BLaER1 treated with 17β-estradiol and CSF1 and Interleukin-3, amounts not matched to agents 10 nM and 100 nM (cell line): ENCODE measurements around the gene FOXO6.

ENCODE experiments used
- H3K27ac ChIP-seq, 11 experiments: shearing (Covaris generic); formaldehyde crosslinking; 2 replicates each; pipeline ENCODE4 v1.8.1; 2022
- H3K27me3 ChIP-seq, 11 experiments: shearing (Covaris generic); formaldehyde crosslinking; 2 replicates each; pipeline ENCODE4 v1.8.1; 2022
- H3K36me3 ChIP-seq, 11 experiments: shearing (Covaris generic); formaldehyde crosslinking; 2 replicates each; pipeline ENCODE4 v1.8.1; 2022
- H3K4me1 ChIP-seq, 10 experiments: shearing (Covaris generic); formaldehyde crosslinking; 2 replicates each; pipeline ENCODE4 v1.8.1; 2022
- H3K4me2 ChIP-seq, 11 experiments: shearing (Covaris generic); formaldehyde crosslinking; 2 replicates each; pipeline ENCODE4 v1.8.1; 2022
- H3K4me3 ChIP-seq, 10 experiments: shearing (Covaris generic); formaldehyde crosslinking; 2 replicates each; pipeline ENCODE4 v1.8.1; 2022
- H3K9ac ChIP-seq, 11 experiments: shearing (Covaris generic); formaldehyde crosslinking; 2 replicates each; pipeline ENCODE4 v1.8.1; 2022
- H3K9me3 ChIP-seq, 11 experiments: shearing (Covaris generic); formaldehyde crosslinking; replicated peaks in 1 of 11; 2 replicates each; pipeline ENCODE4 v1.8.1; 2022
- H4K20me1 ChIP-seq, 11 experiments: shearing (Covaris generic); formaldehyde crosslinking; 2 replicates each; pipeline ENCODE4 v1.8.1; 2022
- Cebpa-rat ChIP-seq, 11 experiments: shearing (Covaris generic); IDR thresholded peaks; 2 replicates each; pipeline ENCODE4 v1.8.1; 2022

The FOXO6 gene

DNA sequence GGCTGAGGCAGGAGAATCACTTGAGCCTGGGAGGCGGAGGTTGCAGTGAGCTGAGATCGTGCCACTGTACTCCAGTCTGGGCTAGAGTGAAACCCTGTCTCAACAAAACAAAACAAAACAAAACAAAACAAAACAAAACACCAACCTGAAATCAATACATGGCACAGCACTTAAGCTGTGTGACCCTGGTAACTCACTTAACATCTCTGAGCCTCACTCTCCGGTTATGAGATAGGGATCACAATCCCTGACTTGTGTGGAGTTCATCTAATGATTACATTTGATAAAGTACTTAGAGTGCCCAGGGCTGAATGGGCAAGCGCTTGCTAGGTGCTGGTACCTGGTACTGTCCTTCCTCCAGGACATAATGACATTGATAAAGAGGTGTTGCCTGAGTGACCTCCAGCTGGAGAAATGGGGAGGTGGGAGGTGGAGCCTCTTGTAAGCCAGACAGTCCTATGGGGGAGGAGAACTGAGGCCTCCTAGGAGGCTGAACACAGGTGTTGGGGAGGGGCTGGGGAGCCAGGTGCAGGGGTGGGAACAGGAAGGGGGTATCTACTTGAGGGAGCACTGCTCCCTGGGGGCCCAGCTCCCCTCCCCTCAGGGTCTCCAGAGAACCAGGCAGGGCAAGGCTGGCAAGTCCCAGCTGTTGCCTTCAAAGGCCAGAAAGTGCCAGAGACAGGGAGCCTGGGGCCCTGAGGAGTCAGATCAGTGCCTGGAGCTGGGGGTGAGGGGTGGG is 17.9 kb downstream of the FOXO6 start:
- H3K36me3 ChIP-seq, result peaks cover 0 to 4% (median 0%) of the 10 kb centered on the region in 11 experiments; a peak in 1 of 22 replicates
- H3K4me1 ChIP-seq, result peaks cover 34 to 99% (median 95%) of the 10 kb centered on the region in 10 experiments
- H3K27ac ChIP-seq, result peak overlapping the region in 4 of 11 experiments; percentile 26 to 59 (median 34); a peak in 5 of 22 replicates
- peaks cover 0 to 71% (median 29%) of the 10 kb centered on the region in 11 experiments; a peak in 13 of 22 replicates for H4K20me1 ChIP-seq
- peak overlapping the region in 3 of 11 experiments; percentile 72 to 76 (median 75); a peak in 5 of 22 replicates for H3K9ac ChIP-seq
- no peaks in the 10 kb centered on the region for H3K9me3 ChIP-seq
- no peak overlapping the region for H3K4me3 ChIP-seq
- peak overlapping the region in 9 of 11 experiments; percentile 83 to 97 (median 91); a peak in 16 of 22 replicates for H3K4me2 ChIP-seq
- no peak for TF ChIP-seq Cebpa-rat (IDR thresholded peaks at IDR 0.05)
- H3K27me3 ChIP-seq, result peaks cover 42 to 58% (median 45%) of the 10 kb centered on the region in 11 experiments

DNA sequence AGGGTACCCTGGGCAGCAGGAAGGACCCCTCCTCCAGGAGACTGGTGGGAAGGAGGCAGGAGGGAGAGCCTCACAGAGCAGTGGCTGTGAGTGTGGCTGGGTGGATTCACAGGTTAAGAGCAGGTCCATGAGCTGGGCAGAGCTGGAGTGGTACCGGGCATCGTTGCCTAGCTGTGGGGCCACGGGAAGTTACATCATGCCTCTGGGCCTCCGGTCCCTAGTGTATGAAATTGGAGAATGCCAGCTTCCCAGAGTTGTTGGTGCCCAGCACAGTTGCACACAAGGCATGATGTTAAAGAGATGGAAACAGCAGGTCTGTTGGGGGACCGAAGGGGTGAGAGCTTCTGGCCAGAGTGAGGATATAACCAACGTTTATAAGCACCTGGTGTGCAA is 18.5 kb downstream of the FOXO6 start:
- Histone ChIP-seq H3K4me3 (peak overlapping the region in 2 of 10 experiments; percentile 15 to 63; a peak in 3 of 20 replicates), H3K9me3 (no peaks in the 10 kb centered on the region), H3K9ac (peak overlapping the region in 3 of 11 experiments; percentile 72 to 76 (median 75); a peak in 7 of 22 replicates), H3K4me1 (peaks cover 34 to 94% (median 90%) of the 10 kb centered on the region in 10 experiments), H4K20me1 (peaks cover 0 to 77% (median 29%) of the 10 kb centered on the region in 11 experiments; a peak in 13 of 22 replicates), H3K4me2 (peak overlapping the region; percentile 83 to 97 (median 91); a peak in 20 of 22 replicates), H3K27me3 (peaks cover 47 to 64% (median 51%) of the 10 kb centered on the region in 11 experiments), H3K36me3 (peaks cover 0 to 2% (median 0%) of the 10 kb centered on the region in 11 experiments; a peak in 1 of 22 replicates), H3K27ac (peak overlapping the region in 4 of 11 experiments; percentile 26 to 59 (median 34); a peak in 7 of 22 replicates)
- no peak for TF ChIP-seq Cebpa-rat (IDR thresholded peaks at IDR 0.05)

DNA sequence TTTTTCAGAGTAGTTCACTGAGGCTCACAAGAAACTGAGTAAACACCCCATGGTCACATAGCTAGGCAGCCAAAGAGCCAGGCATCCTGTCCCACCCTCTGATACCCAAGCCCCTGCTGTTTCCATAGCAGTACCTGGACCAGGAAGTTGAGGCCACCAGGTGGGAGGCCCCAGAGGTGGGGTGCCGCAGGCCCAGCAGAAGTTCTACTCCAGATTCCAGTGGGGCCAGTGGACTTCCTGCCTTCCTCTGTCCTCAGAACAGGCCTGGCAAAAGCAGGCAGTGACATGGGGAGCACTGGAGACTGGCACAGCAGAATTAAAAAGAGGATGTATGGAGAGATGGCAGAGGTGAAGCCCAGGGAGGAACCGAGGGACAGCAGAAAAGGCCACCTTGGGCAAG is 19.0 kb downstream of the FOXO6 start:
- H3K27me3 ChIP-seq, result peaks cover 52 to 68% (median 55%) of the 10 kb centered on the region in 11 experiments
- H3K9me3 ChIP-seq, result no peaks in the 10 kb centered on the region
- H3K27ac ChIP-seq, result peak overlapping the region in 4 of 11 experiments; percentile 26 to 59 (median 34); a peak in 8 of 22 replicates
- no peaks in the 10 kb centered on the region for H3K36me3 ChIP-seq
- TF ChIP-seq Cebpa-rat (IDR thresholded peaks at IDR 0.05), result no peak
- peak overlapping the region in 4 of 11 experiments; percentile 52 to 76 (median 74); a peak in 8 of 22 replicates for H3K9ac ChIP-seq
- H4K20me1 ChIP-seq, result peaks cover 0 to 80% (median 28%) of the 10 kb centered on the region in 11 experiments; a peak in 13 of 22 replicates
- peak overlapping the region in 3 of 10 experiments; percentile 15 to 63 (median 60); a peak in 5 of 20 replicates for H3K4me3 ChIP-seq
- peaks cover 34 to 89% (median 87%) of the 10 kb centered on the region in 10 experiments for H3K4me1 ChIP-seq
- H3K4me2 ChIP-seq, result peak overlapping the region; percentile 83 to 97 (median 91); a peak in 21 of 22 replicates

DNA sequence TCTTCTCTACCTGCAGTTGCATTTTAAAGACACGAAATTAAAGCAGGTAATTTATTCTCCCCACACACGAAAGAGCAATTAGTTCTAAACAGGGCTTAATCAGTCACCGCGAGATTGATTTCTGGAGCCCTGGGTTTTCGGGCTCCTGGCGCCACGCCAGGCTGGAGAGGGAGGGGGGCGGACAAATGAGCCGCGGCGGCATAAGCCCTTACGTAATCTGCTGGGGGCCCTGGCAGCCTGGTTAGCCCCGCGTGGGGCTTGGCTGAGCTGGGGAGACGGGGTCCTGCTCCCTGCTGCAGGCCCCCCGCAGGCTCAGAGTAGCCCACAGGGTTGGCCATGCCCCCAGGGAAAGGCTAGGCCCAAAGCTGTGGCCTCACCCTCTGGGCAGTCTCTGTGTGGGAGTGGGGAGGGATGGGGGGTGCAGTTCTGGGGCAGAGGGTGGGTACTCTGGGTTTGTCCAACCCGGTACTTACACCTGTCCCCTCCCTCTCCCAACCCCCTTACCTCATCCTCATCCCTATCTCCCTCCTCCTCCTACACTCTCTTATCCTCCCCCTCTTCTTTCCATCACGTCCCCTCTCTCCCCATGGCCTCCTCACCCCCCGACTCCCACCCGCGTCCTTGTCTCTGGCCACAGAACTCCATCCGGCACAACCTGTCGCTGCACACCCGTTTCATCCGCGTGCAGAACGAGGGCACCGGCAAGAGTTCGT is 19.9 kb downstream of the FOXO6 start:
- Histone ChIP-seq H3K27me3 (peaks cover 61 to 78% (median 65%) of the 10 kb centered on the region in 11 experiments), H3K9ac (peak overlapping the region; percentile 53 to 76 (median 71); a peak in 16 of 22 replicates), H4K20me1 (peaks cover 0 to 89% (median 28%) of the 10 kb centered on the region in 11 experiments; a peak in 13 of 22 replicates), H3K9me3 (no peaks in the 10 kb centered on the region), H3K4me2 (peak overlapping the region; percentile 83 to 97 (median 91)), H3K27ac (peak overlapping the region in 7 of 11 experiments; percentile 26 to 67 (median 58); a peak in 9 of 22 replicates), H3K36me3 (no peaks in the 10 kb centered on the region), H3K4me3 (peak overlapping the region; percentile 49 to 72 (median 61); a peak in 18 of 20 replicates), H3K4me1 (peaks cover 34 to 80% (median 79%) of the 10 kb centered on the region in 10 experiments)
- no peak for TF ChIP-seq Cebpa-rat (IDR thresholded peaks at IDR 0.05)

DNA sequence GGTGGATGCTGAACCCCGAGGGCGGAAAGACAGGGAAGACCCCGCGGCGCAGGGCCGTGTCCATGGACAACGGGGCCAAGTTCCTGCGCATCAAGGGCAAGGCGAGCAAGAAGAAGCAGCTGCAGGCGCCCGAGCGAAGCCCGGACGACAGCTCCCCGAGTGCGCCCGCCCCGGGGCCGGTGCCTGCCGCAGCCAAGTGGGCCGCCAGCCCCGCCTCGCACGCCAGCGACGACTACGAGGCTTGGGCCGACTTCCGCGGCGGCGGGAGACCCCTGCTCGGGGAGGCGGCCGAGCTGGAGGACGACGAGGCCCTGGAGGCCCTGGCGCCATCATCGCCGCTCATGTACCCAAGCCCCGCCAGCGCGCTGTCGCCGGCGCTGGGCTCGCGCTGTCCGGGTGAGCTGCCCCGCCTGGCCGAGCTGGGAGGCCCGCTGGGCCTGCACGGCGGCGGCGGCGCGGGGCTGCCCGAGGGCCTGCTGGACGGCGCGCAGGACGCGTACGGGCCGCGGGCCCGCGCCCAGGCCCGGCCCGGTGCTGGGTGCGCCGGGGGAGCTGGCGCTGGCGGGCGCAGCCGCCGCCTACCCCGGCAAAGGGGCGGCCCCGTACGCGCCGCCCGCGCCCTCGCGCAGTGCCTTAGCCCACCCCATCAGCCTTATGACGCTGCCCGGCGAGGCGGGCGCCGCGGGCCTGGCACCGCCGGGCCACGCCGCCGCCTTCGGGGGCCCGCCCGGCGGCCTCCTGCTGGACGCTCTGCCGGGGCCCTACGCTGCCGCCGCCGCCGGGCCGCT is 20.7 kb downstream of the FOXO6 start:
- H3K27me3 ChIP-seq, result peaks cover 64 to 84% (median 72%) of the 10 kb centered on the region in 11 experiments
- peak overlapping the region; percentile 83 to 97 (median 91) for H3K4me2 ChIP-seq
- H3K9me3 ChIP-seq, result no peaks in the 10 kb centered on the region
- no peaks in the 10 kb centered on the region for H3K36me3 ChIP-seq
- peak overlapping the region; percentile 53 to 76 (median 71); a peak in 21 of 22 replicates for H3K9ac ChIP-seq
- no peak for TF ChIP-seq Cebpa-rat (IDR thresholded peaks at IDR 0.05)
- H3K4me3 ChIP-seq, result peak overlapping the region; percentile 49 to 72 (median 61)
- peaks cover 0 to 87% (median 28%) of the 10 kb centered on the region in 11 experiments; a peak in 13 of 22 replicates for H4K20me1 ChIP-seq
- peaks cover 34 to 73% (median 71%) of the 10 kb centered on the region in 10 experiments for H3K4me1 ChIP-seq
- peak overlapping the region in 9 of 11 experiments; percentile 45 to 69 (median 60); a peak in 16 of 22 replicates for H3K27ac ChIP-seq

DNA sequence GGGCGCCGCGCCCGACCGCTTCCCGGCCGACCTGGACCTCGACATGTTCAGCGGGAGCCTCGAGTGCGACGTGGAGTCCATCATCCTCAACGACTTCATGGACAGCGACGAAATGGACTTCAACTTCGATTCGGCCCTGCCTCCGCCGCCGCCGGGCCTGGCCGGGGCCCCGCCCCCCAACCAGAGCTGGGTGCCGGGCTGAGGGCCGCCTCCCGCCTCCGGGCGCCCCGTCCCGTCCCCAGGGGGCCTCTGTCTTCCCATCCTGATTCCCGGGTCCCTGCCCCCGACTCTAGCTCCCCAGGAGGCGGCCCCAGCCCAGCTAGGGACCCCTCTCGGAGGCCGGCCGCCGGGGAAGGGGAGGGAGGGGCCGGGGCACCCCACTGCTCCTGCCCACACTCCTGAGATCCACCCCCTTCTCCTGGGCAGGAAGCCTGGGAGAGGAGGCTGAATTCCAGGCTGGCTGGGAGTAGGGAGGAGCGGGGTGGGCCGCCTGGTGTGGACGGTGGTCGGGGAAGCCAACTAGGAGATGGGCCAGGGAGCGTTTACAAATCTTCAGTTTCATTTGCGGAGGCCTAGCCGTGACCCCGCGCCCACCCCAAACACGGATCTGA is 21.4 kb downstream of the FOXO6 start:
- peaks cover 64 to 84% (median 79%) of the 10 kb centered on the region in 11 experiments for H3K27me3 ChIP-seq
- H3K4me1 ChIP-seq, result peaks cover 34 to 72% (median 69%) of the 10 kb centered on the region in 10 experiments
- peak overlapping the region in 9 of 11 experiments; percentile 45 to 69 (median 60); a peak in 15 of 22 replicates for H3K27ac ChIP-seq
- H3K4me2 ChIP-seq, result peak overlapping the region; percentile 83 to 97 (median 91)
- no peaks in the 10 kb centered on the region for H3K36me3 ChIP-seq
- peak overlapping the region; percentile 49 to 72 (median 61) for H3K4me3 ChIP-seq
- no peak for TF ChIP-seq Cebpa-rat (IDR thresholded peaks at IDR 0.05)
- H3K9ac ChIP-seq, result peak overlapping the region; percentile 53 to 76 (median 71); a peak in 21 of 22 replicates
- H4K20me1 ChIP-seq, result peaks cover 0 to 80% (median 26%) of the 10 kb centered on the region in 11 experiments; a peak in 13 of 22 replicates
- H3K9me3 ChIP-seq, result no peaks in the 10 kb centered on the region

DNA sequence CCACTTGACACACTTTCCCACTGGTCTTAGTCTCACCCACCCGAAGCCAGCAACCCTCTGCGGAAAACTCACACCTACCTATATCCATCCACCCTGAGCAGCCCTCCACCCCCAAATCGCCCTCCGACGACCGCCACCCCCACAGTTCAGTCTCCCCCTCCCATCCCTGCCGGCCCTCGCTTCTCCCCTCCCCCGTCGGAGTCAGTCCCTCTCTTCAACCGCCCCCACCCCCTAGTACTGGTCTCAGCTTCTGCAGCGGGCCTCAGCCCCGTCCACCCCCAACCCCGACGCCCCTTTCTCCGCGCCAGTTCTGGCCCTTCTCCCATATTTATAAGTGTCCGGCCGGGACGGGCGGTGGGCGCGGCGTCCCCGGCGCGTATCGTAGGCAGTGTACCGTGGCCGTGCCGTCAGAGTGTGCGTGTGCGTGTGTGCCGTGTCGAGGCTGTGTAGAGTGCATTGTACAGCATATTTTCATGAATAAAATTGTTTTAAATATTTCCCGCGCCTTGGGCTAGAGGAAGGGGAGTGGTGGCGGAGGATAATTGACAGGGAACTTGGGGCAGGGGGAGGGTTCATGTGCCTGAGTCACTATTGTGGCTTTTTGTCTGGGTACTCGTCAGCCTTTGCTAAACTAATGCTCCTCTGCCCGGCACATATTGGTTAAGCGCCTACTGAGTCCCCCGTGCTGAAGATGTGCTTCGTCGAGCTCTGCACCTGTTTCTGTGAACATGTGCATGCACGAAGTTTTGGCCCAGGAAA is 22.0 kb downstream of the FOXO6 start:
- Histone ChIP-seq H3K4me1 (peaks cover 34 to 71% (median 65%) of the 10 kb centered on the region in 10 experiments), H3K36me3 (no peaks in the 10 kb centered on the region), H3K27ac (no peak overlapping the region), H3K9ac (peak overlapping the region in 7 of 11 experiments; percentile 39 to 76 (median 74); a peak in 9 of 22 replicates), H3K27me3 (peaks cover 64 to 83% (median 82%) of the 10 kb centered on the region in 11 experiments), H3K4me2 (peak overlapping the region; percentile 83 to 97 (median 91)), H4K20me1 (peaks cover 0 to 73% (median 23%) of the 10 kb centered on the region in 11 experiments; a peak in 12 of 22 replicates), H3K9me3 (no peaks in the 10 kb centered on the region), H3K4me3 (peak overlapping the region; percentile 49 to 72 (median 61); a peak in 14 of 20 replicates)
- TF ChIP-seq Cebpa-rat (IDR thresholded peaks at IDR 0.05), result no peak
